ENCODE data around the gene TRIO. TPM values are rescaled to one million over a fixed set of nuclear protein-coding genes. Genes with fewer than 3 reads are reported as not detected.

The TRIO gene
- polyA plus RNA-seq, 1 donor (not counting 4 experiments of a cell fraction or from before 2014, with no cell fraction given): 57.2 TPM

DNA sequence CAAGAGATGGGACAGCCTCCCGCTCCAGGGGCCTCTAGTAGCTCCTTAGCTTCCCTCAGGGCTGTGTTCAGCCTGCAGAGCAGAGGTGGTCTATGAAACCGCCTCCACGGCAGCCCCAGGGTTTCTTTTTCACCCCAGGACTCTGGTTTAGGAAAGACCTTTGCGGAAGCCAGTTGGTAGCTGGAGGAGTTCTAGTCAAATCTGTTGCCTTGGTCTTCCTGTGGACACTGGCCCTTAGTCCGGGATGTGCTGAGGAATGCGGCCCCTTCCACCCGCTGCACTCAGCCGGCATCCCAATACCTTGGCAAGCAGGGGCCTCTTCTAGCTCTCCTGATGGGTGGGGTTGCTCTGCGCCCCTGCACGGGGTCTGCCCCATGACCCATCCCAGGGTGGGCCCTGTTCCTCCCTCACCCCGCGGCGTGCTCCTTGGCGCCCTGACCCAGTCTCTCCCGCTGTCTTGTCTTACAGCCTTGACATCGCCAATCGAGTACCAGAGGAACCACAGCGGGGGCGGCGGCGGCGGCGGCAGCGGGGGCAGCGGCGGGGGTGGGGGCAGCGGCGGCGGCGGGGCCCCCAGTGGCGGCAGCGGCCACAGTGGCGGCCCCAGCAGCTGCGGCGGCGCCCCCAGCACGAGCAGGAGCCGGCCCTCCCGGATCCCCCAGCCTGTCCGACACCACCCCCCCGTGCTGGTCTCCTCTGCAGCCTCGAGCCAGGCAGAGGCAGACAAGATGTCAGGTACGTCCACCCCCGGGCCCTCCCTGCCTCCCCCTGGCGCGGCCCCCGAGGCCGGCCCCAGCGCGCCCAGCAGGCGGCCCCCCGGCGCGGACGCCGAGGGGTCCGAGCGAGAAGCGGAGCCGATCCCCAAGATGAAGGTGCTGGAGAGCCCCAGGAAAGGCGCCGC lies 344.1 kb downstream of the TRIO start:
- Histone ChIP-seq H3K27ac (ENCODE audit: control insufficient read depth, insufficient read depth, low read length) (no peak overlapping the region), H3K4me3 (ENCODE audit: control insufficient read depth in 2 of 3, extremely low read depth in 1 of 3, insufficient read depth in 2 of 3, low read depth in 1 of 3, low read length in 3 of 3) (no peak overlapping the region), H3K36me3 (ENCODE audit: control insufficient read depth in 2 of 2, extremely low read depth in 1 of 2, insufficient read depth in 2 of 2, low read length in 2 of 2) (peaks cover 24 to 41% of the 10 kb centered on the region in 2 experiments), H3K9ac (ENCODE audit: control insufficient read depth, extremely low read depth, insufficient read depth, low read length) (no peak overlapping the region), H3K4me1 (ENCODE audit: control insufficient read depth, extremely low read depth, insufficient read depth, low read length) (peaks cover 2% of the 10 kb centered on the region), H3K9me1 (ENCODE audit: control insufficient read depth, extremely low read depth, insufficient read depth, low read length) (no peaks in the 10 kb centered on the region), H3K4me2 (ENCODE audit: control insufficient read depth, extremely low read depth, insufficient read depth, low read depth, low read length) (no peak overlapping the region), H4K20me1 (ENCODE audit: control insufficient read depth, extremely low read depth, insufficient read depth, low read length) (no peaks in the 10 kb centered on the region), H3K9me3 (ENCODE audit: control insufficient read depth, low read depth, low read length) (no peaks in the 10 kb centered on the region), H2AFZ (ENCODE audit: control insufficient read depth, low read length) (no peak overlapping the region), H3K79me2 (ENCODE audit: control insufficient read depth, insufficient read depth, low read length) (no peaks in the 10 kb centered on the region), H3K27me3 (ENCODE audit: control insufficient read depth, extremely low read depth, insufficient read depth, low read length) (no peaks in the 10 kb centered on the region)
- no peak for FAIRE-seq
- dilution Hi-C loops (cut with MboI; ENCODE audit: extremely low pct_ligation_motif_present, low sequenced_read_pairs): no loop called here
- no peak for TF ChIP-seq EZH2 (IDR thresholded peaks at IDR 0.05; ENCODE audit: low read length)
- TF ChIP-seq, protein P1, sequence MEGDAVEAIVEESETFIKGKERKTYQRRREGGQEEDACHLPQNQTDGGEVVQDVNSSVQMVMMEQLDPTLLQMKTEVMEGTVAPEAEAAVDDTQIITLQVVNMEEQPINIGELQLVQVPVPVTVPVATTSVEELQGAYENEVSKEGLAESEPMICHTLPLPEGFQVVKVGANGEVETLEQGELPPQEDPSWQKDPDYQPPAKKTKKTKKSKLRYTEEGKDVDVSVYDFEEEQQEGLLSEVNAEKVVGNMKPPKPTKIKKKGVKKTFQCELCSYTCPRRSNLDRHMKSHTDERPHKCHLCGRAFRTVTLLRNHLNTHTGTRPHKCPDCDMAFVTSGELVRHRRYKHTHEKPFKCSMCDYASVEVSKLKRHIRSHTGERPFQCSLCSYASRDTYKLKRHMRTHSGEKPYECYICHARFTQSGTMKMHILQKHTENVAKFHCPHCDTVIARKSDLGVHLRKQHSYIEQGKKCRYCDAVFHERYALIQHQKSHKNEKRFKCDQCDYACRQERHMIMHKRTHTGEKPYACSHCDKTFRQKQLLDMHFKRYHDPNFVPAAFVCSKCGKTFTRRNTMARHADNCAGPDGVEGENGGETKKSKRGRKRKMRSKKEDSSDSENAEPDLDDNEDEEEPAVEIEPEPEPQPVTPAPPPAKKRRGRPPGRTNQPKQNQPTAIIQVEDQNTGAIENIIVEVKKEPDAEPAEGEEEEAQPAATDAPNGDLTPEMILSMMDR (optimal IDR thresholded peaks at IDR 0.05 in 1 of 3, IDR thresholded peaks at IDR 0.05 in 1 of 3, conservative IDR thresholded peaks at IDR 0.05 in 1 of 3; ENCODE audit: extremely low read depth in 1 of 3, insufficient read depth in 2 of 3, low read length in 3 of 3): no peak
- DNase-seq (ENCODE audit: low read depth, low spot score): no peak

DNA sequence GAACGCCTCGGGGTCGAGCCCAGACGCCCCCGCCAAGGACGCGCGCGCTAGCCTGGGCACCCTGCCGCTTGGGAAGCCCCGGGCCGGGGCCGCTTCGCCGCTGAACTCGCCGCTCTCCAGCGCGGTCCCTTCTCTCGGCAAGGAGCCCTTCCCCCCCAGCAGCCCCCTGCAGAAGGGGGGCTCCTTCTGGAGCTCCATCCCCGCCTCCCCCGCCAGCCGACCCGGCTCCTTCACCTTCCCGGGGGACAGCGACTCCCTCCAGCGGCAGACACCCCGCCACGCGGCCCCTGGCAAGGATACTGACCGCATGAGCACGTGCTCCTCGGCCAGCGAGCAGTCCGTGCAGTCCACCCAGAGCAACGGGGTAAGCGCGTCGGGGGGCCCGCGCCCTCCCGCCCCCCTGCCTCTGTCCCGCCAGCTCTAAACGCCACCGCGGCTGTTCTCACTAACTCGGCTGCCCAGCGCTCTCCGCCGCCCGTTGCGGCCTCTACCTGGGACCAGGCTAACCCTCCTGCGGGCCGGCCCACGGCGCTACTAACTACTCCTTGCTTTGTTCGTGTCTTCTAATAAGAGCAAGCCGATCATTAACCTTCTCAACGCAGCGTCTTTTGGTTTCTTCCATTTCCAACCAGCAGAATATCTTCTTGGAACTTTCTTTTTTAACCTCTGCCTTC lies 344.9 kb downstream of the TRIO start:
- no peaks in the 10 kb centered on the region for H3K9me1 ChIP-seq (ENCODE audit: control insufficient read depth, extremely low read depth, insufficient read depth, low read length)
- no peaks in the 10 kb centered on the region for H3K79me2 ChIP-seq (ENCODE audit: control insufficient read depth, insufficient read depth, low read length)
- H3K9ac ChIP-seq (ENCODE audit: control insufficient read depth, extremely low read depth, insufficient read depth, low read length): no peak overlapping the region
- no peak overlapping the region for H3K4me3 ChIP-seq (ENCODE audit: control insufficient read depth in 2 of 3, extremely low read depth in 1 of 3, insufficient read depth in 2 of 3, low read depth in 1 of 3, low read length in 3 of 3)
- H3K27me3 ChIP-seq (ENCODE audit: control insufficient read depth, extremely low read depth, insufficient read depth, low read length): no peaks in the 10 kb centered on the region
- FAIRE-seq: no peak
- no peak overlapping the region for H3K4me2 ChIP-seq (ENCODE audit: control insufficient read depth, extremely low read depth, insufficient read depth, low read depth, low read length)
- no peak for DNase-seq (ENCODE audit: low read depth, low spot score)
- H4K20me1 ChIP-seq (ENCODE audit: control insufficient read depth, extremely low read depth, insufficient read depth, low read length): no peaks in the 10 kb centered on the region
- H2AFZ ChIP-seq (ENCODE audit: control insufficient read depth, low read length): no peak overlapping the region
- TF ChIP-seq EZH2 (IDR thresholded peaks at IDR 0.05; ENCODE audit: low read length): no peak
- TF ChIP-seq, protein P1 (optimal IDR thresholded peaks at IDR 0.05 in 1 of 3, IDR thresholded peaks at IDR 0.05 in 1 of 3, conservative IDR thresholded peaks at IDR 0.05 in 1 of 3; ENCODE audit: extremely low read depth in 1 of 3, insufficient read depth in 2 of 3, low read length in 3 of 3): no peak
- H3K27ac ChIP-seq (ENCODE audit: control insufficient read depth, insufficient read depth, low read length): no peak overlapping the region
- peaks cover 30 to 43% of the 10 kb centered on the region in 2 experiments for H3K36me3 ChIP-seq (ENCODE audit: control insufficient read depth in 2 of 2, extremely low read depth in 1 of 2, insufficient read depth in 2 of 2, low read length in 2 of 2)
- dilution Hi-C loops (cut with MboI; ENCODE audit: extremely low pct_ligation_motif_present, low sequenced_read_pairs): no loop called here
- no peaks in the 10 kb centered on the region for H3K9me3 ChIP-seq (ENCODE audit: control insufficient read depth, low read depth, low read length)
- H3K4me1 ChIP-seq (ENCODE audit: control insufficient read depth, extremely low read depth, insufficient read depth, low read length): peaks cover 2% of the 10 kb centered on the region

Data from keratinocyte (primary cell).